HG03066 (cell line): Measurements from ENCODE around the gene LCE1F.

Experiments
- ATAC-seq: cut with Tn5 transposase; IDR thresholded peaks from one replicate; pipeline ENCODE4 v1.9.1; 2021; ENCODE audit warnings: low read depth; ENCODE audit not compliant: unreplicated experiment

Gene LCE1F

GRCh38 chr1:152774875-152775274, at the start of gene LCE1F:
TSS of gene LCE1F (plus strand) at chr1:152775140. CDS start at chr1:152776372, 1,232 bp downstream.
- no peak for ATAC-seq

GRCh38 chr1:152725261-152725660, 49.7 kb upstream of the LCE1F start:
- ATAC-seq = no peak

GRCh38 chr1:152728986-152729385, 46.0 kb upstream of the LCE1F start:
- ATAC-seq = no peak

- no peak for ATAC-seq
Observed at GRCh38 chr1:152735648-152736047, 39.3 kb upstream of the LCE1F start.

- no peak for ATAC-seq
Observed at GRCh38 chr1:152737997-152738396, 36.9 kb upstream of the LCE1F start.

- ATAC-seq = no peak
Observed at GRCh38 chr1:152739841-152740240, 35.1 kb upstream of the LCE1F start.

- no peak for ATAC-seq
Observed at GRCh38 chr1:152741656-152742055, 33.3 kb upstream of the LCE1F start.

- no peak for ATAC-seq
Observed at GRCh38 chr1:152743371-152744145, 31.4 kb upstream of the LCE1F start.

GRCh38 chr1:152745289-152745704, 29.6 kb upstream of the LCE1F start:
- no peak for ATAC-seq

GRCh38 chr1:152745765-152746444, 29.0 kb upstream of the LCE1F start:
- ATAC-seq = no peak

GRCh38 chr1:152747831-152748230, 27.1 kb upstream of the LCE1F start:
- ATAC-seq = no peak

GRCh38 chr1:152752225-152752624, 22.7 kb upstream of the LCE1F start:
- no peak for ATAC-seq

- no peak for ATAC-seq
Observed at GRCh38 chr1:152753586-152753985, 21.4 kb upstream of the LCE1F start.

- ATAC-seq = no peak
Observed at GRCh38 chr1:152756872-152757271, 18.1 kb upstream of the LCE1F start.

GRCh38 chr1:152757747-152758146, 17.2 kb upstream of the LCE1F start, which contains the start of gene KPRP:
TSS of gene KPRP (plus strand) at chr1:152758025. CDS start at chr1:152759589, 1,564 bp downstream.
- no peak for ATAC-seq

- ATAC-seq = no peak
Observed at GRCh38 chr1:152758636-152759035, 16.3 kb upstream of the LCE1F start.

GRCh38 chr1:152759453-152760173, 15.3 kb upstream of the LCE1F start:
- no peak for ATAC-seq

GRCh38 chr1:152760551-152761190, 14.3 kb upstream of the LCE1F start:
- no peak for ATAC-seq

GRCh38 chr1:152761609-152762213, 13.2 kb upstream of the LCE1F start:
- ATAC-seq = no peak

GRCh38 chr1:152768847-152769533, 6.0 kb upstream of the LCE1F start:
- no peak for ATAC-seq
